ENCODE data around the gene PSMD7. TPM values are rescaled to one million over a fixed set of nuclear protein-coding genes. Genes with fewer than 3 reads are reported as not detected.

The PSMD7 gene
- total and polyA plus RNA-seq, 2 donors (not counting 3 experiments of a cell fraction or from before 2014, with no cell fraction given): 89.8 to 119 TPM

- Histone ChIP-seq H3K27me3 (ENCODE audit: control insufficient read depth in 2 of 2, insufficient read depth in 2 of 2, low read length in 2 of 2) (no peaks in the 10 kb centered on the region), H3K36me3 (ENCODE audit: control insufficient read depth in 2 of 2, extremely low read depth in 1 of 2, insufficient read depth in 2 of 2, low read length in 2 of 2) (no peaks in the 10 kb centered on the region), H3K4me1 (ENCODE audit: control insufficient read depth, extremely low read depth, insufficient read depth, low read length) (no peaks in the 10 kb centered on the region), H3K79me2 (ENCODE audit: control insufficient read depth, insufficient read depth, low read length) (no peaks in the 10 kb centered on the region), H3K9me3 (replicated peaks; ENCODE audit: control insufficient read depth, insufficient read depth, low read length) (no peaks in the 10 kb centered on the region), H3K9me1 (replicated peaks; ENCODE audit: control insufficient read depth, extremely low read depth, insufficient read depth, low read length) (no peaks in the 10 kb centered on the region), H3K27ac (ENCODE audit: insufficient read depth, low read depth, low read length) (no peak overlapping the region), H3K9ac (replicated peaks; ENCODE audit: extremely low read depth, insufficient read depth, low read length) (no peak overlapping the region), H2AFZ (ENCODE audit: low read depth, low read length) (no peak overlapping the region), H4K20me1 (replicated peaks; ENCODE audit: control insufficient read depth, extremely low read depth, insufficient read depth, low read length) (no peaks in the 10 kb centered on the region), H3K4me2 (ENCODE audit: insufficient read depth, low read length) (no peak overlapping the region), H3K4me3 (replicated peaks in 1 of 3; ENCODE audit: insufficient read depth in 1 of 3, low read depth in 1 of 3, low read length in 3 of 3) (no peak overlapping the region)
- TF ChIP-seq MAX (IDR thresholded peaks at IDR 0.05; ENCODE audit: insufficient read depth, insufficient read length): no peak
- TF ChIP-seq FOS (IDR thresholded peaks at IDR 0.05; ENCODE audit: borderline replicate concordance, insufficient read depth, low read length): no peak
- no peak for TF ChIP-seq POLR2AphosphoS5 (IDR thresholded peaks at IDR 0.05; ENCODE audit: insufficient read depth, low read depth, low read length)
- CTCF ChIA-PET: no interaction called here
- no peak for DNase-seq (ENCODE audit: low read depth, low spot score)
- intact Hi-C loops (cut with micrococcal nuclease) (no loop called here), dilution Hi-C loops (cut with MboI; ENCODE audit: extremely low pct_ligation_motif_present, low sequenced_read_pairs) (no loop called here)
- no peak for FAIRE-seq
- POLR2A ChIA-PET: no interaction called here
- no TSS peak for BruUV-seq (replicated peaks)
Observed at GRCh38 chr16:74249254-74249653, 47.4 kb upstream of the PSMD7 start.

GRCh38 chr16:74249846-74250245, 46.8 kb upstream of the PSMD7 start:
- no TSS peak for BruUV-seq (replicated peaks)
- POLR2A ChIA-PET: no interaction called here
- H3K27ac ChIP-seq (ENCODE audit: insufficient read depth, low read depth, low read length): no peak overlapping the region
- intact Hi-C loops (cut with micrococcal nuclease) (no loop called here), dilution Hi-C loops (cut with MboI; ENCODE audit: extremely low pct_ligation_motif_present, low sequenced_read_pairs) (no loop called here)
- no peaks in the 10 kb centered on the region for H3K27me3 ChIP-seq (ENCODE audit: control insufficient read depth in 2 of 2, insufficient read depth in 2 of 2, low read length in 2 of 2)
- CTCF ChIA-PET: no interaction called here
- no peak overlapping the region for H3K9ac ChIP-seq (replicated peaks; ENCODE audit: extremely low read depth, insufficient read depth, low read length)
- H3K4me1 ChIP-seq (ENCODE audit: control insufficient read depth, extremely low read depth, insufficient read depth, low read length): no peaks in the 10 kb centered on the region
- no peaks in the 10 kb centered on the region for H4K20me1 ChIP-seq (replicated peaks; ENCODE audit: control insufficient read depth, extremely low read depth, insufficient read depth, low read length)
- H3K4me2 ChIP-seq (ENCODE audit: insufficient read depth, low read length): no peak overlapping the region
- no peak for DNase-seq (ENCODE audit: low read depth, low spot score)
- H3K4me3 ChIP-seq (replicated peaks in 1 of 3; ENCODE audit: insufficient read depth in 1 of 3, low read depth in 1 of 3, low read length in 3 of 3): no peak overlapping the region
- no peak for TF ChIP-seq MAX (IDR thresholded peaks at IDR 0.05; ENCODE audit: insufficient read depth, insufficient read length)
- TF ChIP-seq MYC (IDR thresholded peaks at IDR 0.05; ENCODE audit: low read depth, low read length): no peak
- TF ChIP-seq GATA2 (IDR thresholded peaks at IDR 0.05; ENCODE audit: insufficient read depth, insufficient read length, low read depth, low read length): no peak
- TF ChIP-seq FOS (IDR thresholded peaks at IDR 0.05; ENCODE audit: borderline replicate concordance, insufficient read depth, low read length): no peak
- TF ChIP-seq JUN (IDR thresholded peaks at IDR 0.05; ENCODE audit: borderline replicate concordance, insufficient read depth, insufficient read length, low read depth): no peak
- no peak for TF ChIP-seq POLR2AphosphoS5 (IDR thresholded peaks at IDR 0.05; ENCODE audit: insufficient read depth, low read depth, low read length)
- TF ChIP-seq EZH2 (IDR thresholded peaks at IDR 0.05; ENCODE audit: borderline replicate concordance, low read depth, low read length, severe bottlenecking): no peak
- no peak for TF ChIP-seq POLR2A (IDR thresholded peaks at IDR 0.05; ENCODE audit: low read depth, low read length)
- no peaks in the 10 kb centered on the region for H3K79me2 ChIP-seq (ENCODE audit: control insufficient read depth, insufficient read depth, low read length)
- no peak for FAIRE-seq
- no peak overlapping the region for H2AFZ ChIP-seq (ENCODE audit: low read depth, low read length)
- no peaks in the 10 kb centered on the region for H3K9me1 ChIP-seq (replicated peaks; ENCODE audit: control insufficient read depth, extremely low read depth, insufficient read depth, low read length)
- H3K36me3 ChIP-seq (ENCODE audit: control insufficient read depth in 2 of 2, extremely low read depth in 1 of 2, insufficient read depth in 2 of 2, low read length in 2 of 2): no peaks in the 10 kb centered on the region
- no peaks in the 10 kb centered on the region for H3K9me3 ChIP-seq (replicated peaks; ENCODE audit: control insufficient read depth, insufficient read depth, low read length)

All from endothelial cell of umbilical vein (primary cell).